WERI-Rb-1 (cell line): ENCODE results near the gene VMAC.

ENCODE experiments used
- DNase-seq: peaks from one replicate; pipeline ENCODE4 v3.0.0-alpha.2; 2020
- H3K27ac ChIP-seq: fragments of 250-450 bp; sonication (Bioruptor Pico); 2 replicates; pipeline ENCODE4 v1.5.1; 2020; ENCODE audit warnings: mild to moderate bottlenecking, moderate library complexity
- H3K27me3 ChIP-seq: fragments of 250-450 bp; sonication (Bioruptor Pico); 2 replicates; pipeline ENCODE4 v1.5.1; 2021; ENCODE audit warnings: mild to moderate bottlenecking, low read depth, moderate library complexity; ENCODE audit not compliant: insufficient read depth, severe bottlenecking
- H3K36me3 ChIP-seq: fragments of 250-450 bp; sonication (Bioruptor Pico); 2 replicates; pipeline ENCODE4 v1.5.1; 2020; ENCODE audit warnings: mild to moderate bottlenecking, moderate library complexity
- H3K4me3 ChIP-seq: 2 replicates; pipeline ENCODE4 v1.5.1; 2011; ENCODE audit warnings: low read depth, mild to moderate bottlenecking, control low read depth, low read length
- H3K9me3 ChIP-seq: fragments of 250-450 bp; sonication (Bioruptor Pico); 2 replicates; pipeline ENCODE4 v1.5.1; 2021; ENCODE audit warnings: mild to moderate bottlenecking, moderate library complexity; ENCODE audit not compliant: severe bottlenecking
- CTCF ChIP-seq: IDR thresholded peaks from 2 replicates; pipeline ENCODE4 v1.5.1; 2011; ENCODE audit warnings: low read depth, mild to moderate bottlenecking, control low read depth, inconsistent platforms, low read length

Gene VMAC

GRCh38 chr19:5893296-5893903 lies 11.3 kb upstream of the VMAC start:
- no peak for DNase-seq
- peaks cover 22% of the 10 kb centered on the region for H3K36me3 ChIP-seq
- no peak overlapping the region for H3K4me3 ChIP-seq
- no peak overlapping the region for H3K27ac ChIP-seq
- H3K9me3 ChIP-seq, result no peaks in the 10 kb centered on the region
- H3K27me3 ChIP-seq, result no peaks in the 10 kb centered on the region
- no peak for TF ChIP-seq CTCF

- Histone ChIP-seq H3K27me3 (no peaks in the 10 kb centered on the region), H3K4me3 (no peak overlapping the region), H3K9me3 (no peaks in the 10 kb centered on the region), H3K27ac (no peak overlapping the region), H3K36me3 (peaks cover 22% of the 10 kb centered on the region)
- no peak for TF ChIP-seq CTCF
- DNase-seq, result no peak
Measured at GRCh38 chr19:5893907-5894703, 10.6 kb upstream of the VMAC start.

- no peak for TF ChIP-seq CTCF
- Histone ChIP-seq H3K27ac (no peak overlapping the region), H3K4me3 (no peak overlapping the region), H3K27me3 (no peaks in the 10 kb centered on the region), H3K9me3 (no peaks in the 10 kb centered on the region), H3K36me3 (peaks cover 25% of the 10 kb centered on the region)
- no peak for DNase-seq
Measured at GRCh38 chr19:5894704-5895349, 9.8 kb upstream of the VMAC start.

GRCh38 chr19:5895409-5895808 lies 9.3 kb upstream of the VMAC start:
- no peak for TF ChIP-seq CTCF
- H3K4me3 ChIP-seq, result no peak overlapping the region

GRCh38 chr19:5895890-5896289 lies 8.8 kb upstream of the VMAC start:
- peaks cover 32% of the 10 kb centered on the region for H3K36me3 ChIP-seq
- H3K4me3 ChIP-seq, result no peak overlapping the region
- DNase-seq, result peak; percentile 33
- no peaks in the 10 kb centered on the region for H3K27me3 ChIP-seq
- no peak for TF ChIP-seq CTCF
- H3K9me3 ChIP-seq, result no peaks in the 10 kb centered on the region
- no peak overlapping the region for H3K27ac ChIP-seq

More at GRCh38 chr19:5895409-5895808, 9.3 kb upstream of the VMAC start:
- Histone ChIP-seq H3K27ac (no peak overlapping the region), H3K27me3 (no peaks in the 10 kb centered on the region), H3K9me3 (no peaks in the 10 kb centered on the region), H3K36me3 (peaks cover 31% of the 10 kb centered on the region)
- DNase-seq, result no peak
